ENCODE data around the gene EME1. TPM values are rescaled to one million over a fixed set of nuclear protein-coding genes. Genes with fewer than 3 reads are reported as not detected.

The EME1 gene
- total and polyA plus RNA-seq, 10 of the 15 experiments (the other 5 are each of a cell fraction or from before 2014, with no cell fraction given), result 13.8 to 40.5 (median 22.0) TPM

DNA sequence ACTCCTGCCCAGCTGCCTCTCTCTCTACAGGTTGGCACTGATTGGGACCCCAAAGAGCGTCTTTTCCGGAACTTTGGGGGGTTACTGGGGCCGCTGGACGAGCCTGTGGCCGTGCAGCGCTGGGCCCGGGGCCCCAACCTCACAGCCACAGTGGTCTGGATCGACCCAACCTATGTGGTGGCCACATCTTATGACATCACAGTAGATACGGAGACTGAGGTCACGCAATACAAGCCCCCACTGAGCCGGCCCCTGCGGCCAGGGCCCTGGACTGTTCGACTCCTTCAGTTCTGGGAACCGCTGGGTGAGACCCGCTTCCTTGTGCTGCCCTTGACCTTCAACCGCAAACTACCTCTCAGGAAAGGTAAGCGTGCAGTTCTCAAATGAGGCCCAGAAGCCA, 14.9 kb upstream of the EME1 start:
- in situ Hi-C loops (cut with MboI), result no loop called here
- ChIA-PET RAD21 (ENCODE audit: unreplicated experiment) (no interaction called here), SMC1A (ENCODE audit: uncharacterized antibody, unreplicated experiment) (no interaction called here), CTCF (interaction anchor here (1.1 to 1.7 kb wide), 2 partner anchors 11 to 71 kb away, joined by 4 to 5 read pairs; no protein-coding TSS in a partner anchor), POLR2A (no interaction called here)
- ATAC-seq, result no peak
- Histone ChIP-seq H3K4me2 (ENCODE audit: control insufficient read depth, insufficient read depth) (no peak overlapping the region), H4K20me1 (ENCODE audit: control insufficient read depth, insufficient read depth) (no peaks in the 10 kb centered on the region), H3K4me1 (ENCODE audit: control insufficient read depth, insufficient read depth, low read length) (no peaks in the 10 kb centered on the region), H3K4me3 (no peak overlapping the region), H3K36me3 (ENCODE audit: control insufficient read depth in 2 of 2, insufficient read depth in 2 of 2, low read length in 1 of 2) (peaks cover 9 to 37% of the 10 kb centered on the region in 2 experiments; a peak in 3 of 4 replicates), H3K9me3 (replicated peaks; ENCODE audit: control insufficient read depth, insufficient read depth, low read length) (no peaks in the 10 kb centered on the region), H3K27ac (ENCODE audit: control insufficient read depth, insufficient read depth) (no peak overlapping the region), H3K27me3 (replicated peaks in 1 of 2; ENCODE audit: control insufficient read depth in 2 of 2, insufficient read depth in 2 of 2, low read length in 1 of 2) (no peaks in the 10 kb centered on the region), H3K9ac (ENCODE audit: control insufficient read depth, insufficient read depth, low read length) (no peak overlapping the region), H3K79me2 (ENCODE audit: control insufficient read depth, insufficient read depth, low read length) (no peaks in the 10 kb centered on the region), H2AFZ (ENCODE audit: control insufficient read depth, low read depth, low read length) (no peak overlapping the region)
- BruUV-seq (replicated peaks), result no TSS peak
- TF ChIP-seq KLF5 (IDR thresholded peaks at IDR 0.05; ENCODE audit: partially characterized antibody) (no peak), REST (IDR thresholded peaks at IDR 0.05; ENCODE audit: low read depth, low read length) (no peak), IKZF2 (IDR thresholded peaks at IDR 0.05) (no peak)
- no peak for FAIRE-seq
- intact Hi-C loops (cut with micrococcal nuclease; ENCODE audit: unreplicated experiment), result no loop called here
- no peak for DNase-seq (ENCODE audit: low read depth, low spot score)
- 96% methylated on average over 16 of the region's 17 CpGs for WGBS (ENCODE audit: insufficient coverage, insufficient replicate concordance, low lambda C conversion rate, missing lambda C conversion rate)

Measured in GM12878 (cell line).